Tibial artery (tissue), 4 donors: ENCODE measurements around the gene MSTN.

Experiments used
- DNase-seq, 2 donors: peaks; one replicate each; pipeline ENCODE4 v3.0.0-alpha.2; 2019
- H3K27ac ChIP-seq, 2 donors: fragments of 200-600 bp; sonication (generic) in 1 of 2; 1 replicate in 1 of 2; 2 replicates in 1 of 2; pipeline ENCODE4 v1.5.1; 2018 to 2019; ENCODE audit warnings: mild to moderate bottlenecking in 1 of 2
- H3K27me3 ChIP-seq, 2 donors: fragments of 200-600 bp; sonication (generic) in 1 of 2; one replicate each; pipeline versions ENCODE4 v1.5.1 to v1.6.0; 2016 to 2019
- H3K36me3 ChIP-seq, 3 donors: fragments of 200-600 bp; sonication (generic) in 2 of 3; one replicate each; pipeline ENCODE4 v1.5.1; 2016 to 2019; ENCODE audit warnings: mild to moderate bottlenecking in 2 of 3
- H3K4me1 ChIP-seq, 4 donors: fragments of 200-600 bp; sonication (generic) in 2 of 4; 1 replicate in 3 of 4; 2 replicates in 1 of 4; pipeline ENCODE4 v1.5.1; 2016 to 2019
- H3K4me3 ChIP-seq, 2 donors: fragments of 200-600 bp; sonication (generic) in 1 of 2; 1 replicate in 1 of 2; 2 replicates in 1 of 2; pipeline ENCODE4 v1.5.1; 2018 to 2019; ENCODE audit warnings: mild to moderate bottlenecking in 2 of 2
- H3K9me3 ChIP-seq, 3 donors: fragments of 200-600 bp; sonication (generic) in 1 of 3; one replicate each; pipeline ENCODE4 v1.5.1; 2016 to 2019
- intact Hi-C: fragments of 100-400 bp; cut with DNase I; formaldehyde crosslinking; loops from one replicate; pipeline ENCODE4 v1.15.0; 2023; ENCODE audit warnings: low total_unique reads
- TF ChIP-seq, protein P1 (sequence below), 2 experiments: fragments of 200-600 bp in 1 of 2; fragments of 450-650 bp in 1 of 2; IDR thresholded peaks; one replicate each; pipeline ENCODE4 v1.5.1; 2017 to 2019; ENCODE audit warnings: antibody characterized with exemption in 2 of 2, mild to moderate bottlenecking in 1 of 2, moderate library complexity in 1 of 2

Gene MSTN

DNA sequence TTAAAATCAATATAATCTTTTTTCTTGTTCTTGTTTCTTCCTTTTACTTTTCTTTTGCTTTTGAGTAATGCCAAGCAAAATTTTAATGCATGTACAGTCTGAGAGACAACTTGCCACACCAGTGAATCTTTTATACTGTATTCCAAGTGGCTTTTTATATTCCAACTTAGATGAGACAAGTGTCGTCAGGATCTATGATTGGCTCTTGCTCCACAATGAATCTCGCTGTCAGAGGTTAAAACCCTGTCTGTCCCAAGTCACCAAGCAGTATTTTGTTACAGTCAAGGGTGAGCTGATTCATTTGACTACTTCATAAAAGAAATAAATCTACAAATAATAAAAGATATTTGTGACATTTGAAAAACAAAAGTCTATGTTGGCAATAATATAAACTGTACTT, at the start of gene MSTN:
TSS of gene MSTN (minus strand) at position 129 of the 400 bp plus-strand sequence. CDS start 133 bp downstream, outside the sequence.
- H3K4me3 ChIP-seq = no peak within 1 kb of the TSS
- no peaks in the 10 kb centered on the region for H3K36me3 ChIP-seq
- H3K9me3 ChIP-seq = no peaks in the 10 kb centered on the region
- TF ChIP-seq, protein P1, sequence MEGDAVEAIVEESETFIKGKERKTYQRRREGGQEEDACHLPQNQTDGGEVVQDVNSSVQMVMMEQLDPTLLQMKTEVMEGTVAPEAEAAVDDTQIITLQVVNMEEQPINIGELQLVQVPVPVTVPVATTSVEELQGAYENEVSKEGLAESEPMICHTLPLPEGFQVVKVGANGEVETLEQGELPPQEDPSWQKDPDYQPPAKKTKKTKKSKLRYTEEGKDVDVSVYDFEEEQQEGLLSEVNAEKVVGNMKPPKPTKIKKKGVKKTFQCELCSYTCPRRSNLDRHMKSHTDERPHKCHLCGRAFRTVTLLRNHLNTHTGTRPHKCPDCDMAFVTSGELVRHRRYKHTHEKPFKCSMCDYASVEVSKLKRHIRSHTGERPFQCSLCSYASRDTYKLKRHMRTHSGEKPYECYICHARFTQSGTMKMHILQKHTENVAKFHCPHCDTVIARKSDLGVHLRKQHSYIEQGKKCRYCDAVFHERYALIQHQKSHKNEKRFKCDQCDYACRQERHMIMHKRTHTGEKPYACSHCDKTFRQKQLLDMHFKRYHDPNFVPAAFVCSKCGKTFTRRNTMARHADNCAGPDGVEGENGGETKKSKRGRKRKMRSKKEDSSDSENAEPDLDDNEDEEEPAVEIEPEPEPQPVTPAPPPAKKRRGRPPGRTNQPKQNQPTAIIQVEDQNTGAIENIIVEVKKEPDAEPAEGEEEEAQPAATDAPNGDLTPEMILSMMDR (IDR thresholded peaks at IDR 0.05) = no peak
- no peak for DNase-seq
- intact Hi-C loops = no loop called here
- no peak within 1 kb of the TSS for H3K27ac ChIP-seq
- H3K27me3 ChIP-seq = no peaks in the 10 kb centered on the region
- no peaks in the 10 kb centered on the region for H3K4me1 ChIP-seq

DNA sequence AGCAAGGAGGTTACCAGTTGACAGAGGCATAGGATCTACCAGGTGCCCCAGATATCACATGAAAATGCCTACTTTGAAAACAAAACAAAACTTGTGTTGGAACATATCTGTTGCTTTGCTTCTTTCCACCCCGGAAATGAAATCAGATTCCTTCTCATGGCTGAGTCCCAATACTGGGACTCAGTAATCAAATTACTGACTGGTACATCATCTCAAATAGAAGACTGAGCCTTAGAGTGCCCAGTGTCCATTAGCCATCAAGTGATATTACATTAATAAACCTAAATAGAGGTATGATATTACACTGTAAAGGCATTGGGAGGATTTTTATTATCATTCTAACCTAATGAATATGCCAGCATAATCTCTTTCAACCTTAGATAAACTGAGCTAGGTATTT, 48.6 kb upstream of the MSTN start:
- no peaks in the 10 kb centered on the region for H3K36me3 ChIP-seq
- no peak overlapping the region for H3K4me3 ChIP-seq
- H3K27ac ChIP-seq = no peak overlapping the region
- H3K27me3 ChIP-seq = no peaks in the 10 kb centered on the region
- TF ChIP-seq, protein P1 (IDR thresholded peaks at IDR 0.05) = no peak
- no peaks in the 10 kb centered on the region for H3K9me3 ChIP-seq
- intact Hi-C loops = no loop called here
- H3K4me1 ChIP-seq = no peaks in the 10 kb centered on the region
- no peak for DNase-seq

DNA sequence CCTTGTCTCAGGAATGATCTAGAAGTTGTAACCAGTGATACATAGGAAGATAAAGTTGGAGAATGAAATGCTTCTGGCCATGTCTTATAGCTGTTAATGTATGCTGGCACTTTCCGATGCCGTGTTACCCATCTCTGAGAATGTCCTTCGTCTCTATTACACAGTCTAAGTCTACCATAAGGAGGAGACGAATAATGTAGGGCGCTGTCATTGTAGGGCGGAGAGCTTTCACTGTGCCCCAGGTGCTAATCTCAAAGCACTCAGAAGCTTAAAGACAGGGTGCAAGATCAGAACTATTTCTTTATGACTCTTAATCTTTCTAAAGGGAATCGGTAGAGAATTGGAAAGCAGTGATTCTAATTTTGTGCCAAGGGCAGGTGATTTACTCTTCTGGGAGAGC, 48.2 kb upstream of the MSTN start:
- no peaks in the 10 kb centered on the region for H3K36me3 ChIP-seq
- no peak for DNase-seq
- no peak overlapping the region for H3K27ac ChIP-seq
- TF ChIP-seq, protein P1 (IDR thresholded peaks at IDR 0.05) = no peak
- no peaks in the 10 kb centered on the region for H3K9me3 ChIP-seq
- H3K4me3 ChIP-seq = no peak overlapping the region
- H3K4me1 ChIP-seq = no peaks in the 10 kb centered on the region
- intact Hi-C loops = no loop called here
- H3K27me3 ChIP-seq = no peaks in the 10 kb centered on the region

DNA sequence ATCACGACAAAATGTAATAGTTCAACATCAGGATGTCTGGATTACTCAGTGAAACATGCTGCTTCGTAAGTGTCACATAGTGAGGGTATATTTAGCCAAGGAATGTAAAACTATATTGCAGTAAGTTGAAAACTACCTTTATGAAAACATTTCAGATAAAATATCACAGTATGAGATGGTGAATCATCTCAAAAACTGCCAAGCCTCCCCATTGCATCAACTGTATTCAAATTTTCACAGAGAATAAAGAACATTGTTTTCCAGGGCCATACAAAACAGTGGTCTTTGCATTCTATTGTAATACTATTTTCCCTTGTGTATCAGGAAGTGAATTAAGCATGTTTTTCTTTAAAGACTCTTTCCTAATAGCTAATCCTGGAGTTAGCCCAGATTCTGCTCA, 47.6 kb upstream of the MSTN start:
- no peak overlapping the region for H3K27ac ChIP-seq
- H3K4me3 ChIP-seq = no peak overlapping the region
- no peaks in the 10 kb centered on the region for H3K4me1 ChIP-seq
- intact Hi-C loops = no loop called here
- TF ChIP-seq, protein P1 (IDR thresholded peaks at IDR 0.05) = no peak
- H3K9me3 ChIP-seq = no peaks in the 10 kb centered on the region
- DNase-seq = no peak
- H3K27me3 ChIP-seq = no peaks in the 10 kb centered on the region
- H3K36me3 ChIP-seq = no peaks in the 10 kb centered on the region

DNA sequence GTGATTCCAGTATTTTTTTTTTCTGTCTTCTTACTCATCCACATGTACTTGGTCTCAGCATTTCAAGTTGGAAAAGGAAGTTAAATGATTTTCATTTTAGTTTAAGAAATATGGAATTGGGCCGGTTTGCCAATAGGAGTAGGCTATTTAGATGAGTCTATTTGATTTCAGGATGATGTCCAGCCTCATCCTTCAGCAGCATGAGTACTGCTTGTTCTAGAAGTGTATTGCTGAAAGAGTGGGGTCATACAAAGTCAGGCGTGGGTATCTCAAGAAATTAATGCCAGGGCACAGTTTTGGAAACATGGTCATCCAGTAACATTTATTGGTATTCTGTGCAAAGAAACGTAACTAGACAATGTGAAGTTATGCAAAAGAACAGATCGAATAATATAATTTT, 44.9 kb upstream of the MSTN start:
- Histone ChIP-seq H3K27me3 (no peaks in the 10 kb centered on the region), H3K36me3 (no peaks in the 10 kb centered on the region), H3K27ac (no peak overlapping the region), H3K9me3 (no peaks in the 10 kb centered on the region), H3K4me3 (no peak overlapping the region), H3K4me1 (no peaks in the 10 kb centered on the region)
- intact Hi-C loops = no loop called here
- TF ChIP-seq, protein P1 (IDR thresholded peaks at IDR 0.05) = no peak
- no peak for DNase-seq

DNA sequence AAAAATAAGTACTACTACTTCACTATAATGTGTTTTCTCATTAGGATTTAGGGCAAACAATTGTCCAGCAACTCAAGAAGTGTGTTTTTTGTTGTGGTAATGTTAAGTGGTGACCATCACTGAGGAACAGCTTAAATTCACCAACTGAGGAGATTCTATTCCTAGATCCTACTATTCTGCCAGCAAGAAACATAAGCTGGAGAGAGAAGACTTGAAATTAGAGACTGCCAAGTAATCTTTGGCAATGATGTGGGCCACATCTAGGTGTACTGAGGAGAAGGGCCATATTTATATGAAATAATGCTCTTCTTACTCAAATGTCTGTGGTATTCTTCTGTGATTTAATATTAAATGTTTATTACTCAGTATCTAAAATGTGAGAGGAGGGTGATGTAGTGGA, 44.3 kb upstream of the MSTN start:
- Histone ChIP-seq H3K27me3 (no peaks in the 10 kb centered on the region), H3K4me3 (no peak overlapping the region), H3K36me3 (no peaks in the 10 kb centered on the region), H3K27ac (no peak overlapping the region), H3K4me1 (no peaks in the 10 kb centered on the region), H3K9me3 (no peaks in the 10 kb centered on the region)
- TF ChIP-seq, protein P1 (IDR thresholded peaks at IDR 0.05) = no peak
- intact Hi-C loops = no loop called here
- DNase-seq = no peak
